B cell (primary cell): ENCODE data around the gene AGBL3. TPM values are rescaled to one million over a fixed set of nuclear protein-coding genes. Genes with fewer than 3 reads are reported as not detected.

Experiments used
- ATAC-seq: fragments of 200-7000 bp; cut with Tn5 transposase; one replicate; pipeline ENCODE4 v1.10.0; 2021; ENCODE audit warnings: low read depth, mild to moderate bottlenecking, moderate number of reproducible peaks, moderate library complexity
- CTCF ChIA-PET: fragments of 350-600 bp; sonication (Branson Sonifier 250); formaldehyde crosslinking; loops from one replicate; lab custom pipeline; 2021; ENCODE audit warnings: antibody characterized with exemption, inconsistent platforms; lab: Charles Lee
- POLR2A ChIA-PET: fragments of 350-600 bp; sonication (Branson Sonifier 250); formaldehyde crosslinking; loops from one replicate; lab custom pipeline; 2021; ENCODE audit warnings: antibody characterized with exemption; lab: Charles Lee
- DNase-seq: peaks from one replicate; pipeline ENCODE4 v3.0.0; 2013
- H2AFZ ChIP-seq: 2 replicates; pipeline ENCODE4 v1.6.1; 2012; ENCODE audit warnings: mild to moderate bottlenecking, low read depth, low read length; ENCODE audit not compliant: insufficient read depth, poor library complexity, severe bottlenecking
- H3K27ac ChIP-seq, 2 donors: 1 replicate in 1 of 2; 2 replicates in 1 of 2; pipeline ENCODE4 v1.5.1; 2012 to 2013; ENCODE audit warnings: low read length in 2 of 2, mild to moderate bottlenecking in 2 of 2, moderate library complexity in 1 of 2
- H3K27me3 ChIP-seq, 4 experiments: fragments of 200-600 bp in 1 of 4; sonication (generic) in 1 of 4; replicated peaks in 1 of 4; 1 replicate in 2 of 4; 2 replicates in 2 of 4; pipeline versions ENCODE4 v1.6.1 to v1.7.0; 2013 to 2016; ENCODE audit warnings: low read length in 3 of 4, mild to moderate bottlenecking in 2 of 4, mixed read lengths in 1 of 4, moderate library complexity in 1 of 4; ENCODE audit not compliant: insufficient read depth in 4 of 4, control insufficient read depth in 3 of 4; ENCODE audit errors: control extremely low read depth in 1 of 4
- H3K36me3 ChIP-seq, 2 experiments: replicated peaks in 1 of 2; 1 replicate in 1 of 2; 2 replicates in 1 of 2; pipeline versions ENCODE4 v1.6.1 to v1.7.1; 2013; ENCODE audit warnings: low read length in 1 of 2; ENCODE audit not compliant: insufficient read depth in 2 of 2, control insufficient read depth in 1 of 2; ENCODE audit errors: control extremely low read depth in 1 of 2, extremely low read depth in 1 of 2
- H3K4me1 ChIP-seq, 2 donors: fragments of 200-600 bp in 1 of 2; sonication (generic) in 1 of 2; 1 replicate in 1 of 2; 2 replicates in 1 of 2; pipeline versions ENCODE4 v1.5.1 to v1.6.1; 2013 to 2017; ENCODE audit warnings: low read length in 2 of 2; ENCODE audit not compliant: control insufficient read depth in 2 of 2, insufficient read depth in 2 of 2
- H3K4me2 ChIP-seq: replicated peaks from 2 replicates; pipeline ENCODE3; 2012; ENCODE audit warnings: mild to moderate bottlenecking, low read depth, low read length; ENCODE audit not compliant: poor library complexity, severe bottlenecking
- H3K4me3 ChIP-seq, 5 experiments: fragments of 200-600 bp in 1 of 5; sonication (generic) in 1 of 5; 1 replicate in 3 of 5; 2 replicates in 2 of 5; pipeline versions ENCODE4 v1.5.1 to v1.7.0; 2011 to 2016; ENCODE audit warnings: low read length in 4 of 5, mild to moderate bottlenecking in 4 of 5, low read depth in 2 of 5, control low read depth in 1 of 5, moderate library complexity in 1 of 5; ENCODE audit not compliant: insufficient read depth in 1 of 5; ENCODE audit errors: control extremely low read depth in 1 of 5, extremely low read depth in 1 of 5
- H3K79me2 ChIP-seq: fragments of 200-600 bp; sonication (generic); one replicate; pipeline ENCODE4 v1.6.0; 2016; ENCODE audit warnings: low read length; ENCODE audit not compliant: control insufficient read depth, insufficient read depth
- H3K9ac ChIP-seq: fragments of 200-600 bp; sonication (generic); 2 replicates; pipeline ENCODE4 v1.6.1; 2017; ENCODE audit warnings: mild to moderate bottlenecking, low read length, moderate library complexity
- H3K9me3 ChIP-seq, 3 donors: one replicate each; pipeline versions ENCODE4 v1.6.1 to v1.7.1; 2013; ENCODE audit warnings: low read length in 2 of 3; ENCODE audit not compliant: control insufficient read depth in 2 of 3, insufficient read depth in 1 of 3; ENCODE audit errors: control extremely low read depth in 1 of 3
- H4K20me1 ChIP-seq: 2 replicates; pipeline ENCODE4 v1.6.0; 2012; ENCODE audit warnings: mild to moderate bottlenecking, low read length; ENCODE audit not compliant: insufficient read depth, control insufficient read depth, poor library complexity, severe bottlenecking
- H3K27ac Mint-ChIP-seq: one replicate; pipeline ENCODE4 v1.8.0; 2021; ENCODE audit warnings: mixed read lengths
- H3K27me3 Mint-ChIP-seq: one replicate; pipeline ENCODE4 v1.8.0; 2021; ENCODE audit warnings: mixed read lengths
- H3K4me1 Mint-ChIP-seq: one replicate; pipeline ENCODE4 v1.8.0; 2021; ENCODE audit warnings: mixed read lengths
- H3K4me3 Mint-ChIP-seq: one replicate; pipeline ENCODE4 v1.8.0; 2021; ENCODE audit warnings: mixed read lengths
- H3K9me3 Mint-ChIP-seq: one replicate; pipeline ENCODE4 v1.8.0; 2022; ENCODE audit warnings: mixed read lengths; ENCODE audit not compliant: insufficient read depth
- CTCF ChIP-seq: fragments of 200-600 bp; IDR thresholded peaks from one replicate; pipeline ENCODE4 v1.8.0; 2022; ENCODE audit warnings: antibody characterized with exemption, mild to moderate bottlenecking
- EZH2 ChIP-seq: IDR thresholded peaks from 2 replicates; pipeline ENCODE4 v1.6.1; 2012; ENCODE audit warnings: borderline replicate concordance, low read depth, mild to moderate bottlenecking, moderate library complexity, low read length; ENCODE audit not compliant: insufficient read depth, poor library complexity, severe bottlenecking
- WGBS: methylation state at CpG from one replicate; pipeline ENCODE4 v1.1.5; 2013; ENCODE audit warnings: missing lambda C conversion rate; ENCODE audit not compliant: insufficient coverage; 5-methylcytosine and 5-hydroxymethylcytosine counted together
- intact Hi-C: fragments of 100-400 bp; cut with micrococcal nuclease; formaldehyde crosslinking; loops from one replicate; pipeline ENCODE4 v1.10.0; 2022
- polyA plus RNA-seq: library from polyadenylated mRNA; depleted of rRNA; stranded (reverse); fragments of >200 nt; gene quantifications from 2 replicates; pipeline ENCODE4 v1.2.3, GENCODE V29; 2012
- total RNA-seq, 2 donors: library from RNA; stranded (reverse); fragments of 120-200 nt in 1 of 2; gene quantifications; 1 replicate in 1 of 2; 2 replicates in 1 of 2; pipeline versions ENCODE4 v1.2.3 to v1.2.4, GENCODE V29; 2013 to 2022

AGBL3 gene
- total and polyA plus RNA-seq, 2 donors (not counting 1 experiment from before 2014, with no cell fraction given): 0.51 to 10.9 TPM

DNA sequence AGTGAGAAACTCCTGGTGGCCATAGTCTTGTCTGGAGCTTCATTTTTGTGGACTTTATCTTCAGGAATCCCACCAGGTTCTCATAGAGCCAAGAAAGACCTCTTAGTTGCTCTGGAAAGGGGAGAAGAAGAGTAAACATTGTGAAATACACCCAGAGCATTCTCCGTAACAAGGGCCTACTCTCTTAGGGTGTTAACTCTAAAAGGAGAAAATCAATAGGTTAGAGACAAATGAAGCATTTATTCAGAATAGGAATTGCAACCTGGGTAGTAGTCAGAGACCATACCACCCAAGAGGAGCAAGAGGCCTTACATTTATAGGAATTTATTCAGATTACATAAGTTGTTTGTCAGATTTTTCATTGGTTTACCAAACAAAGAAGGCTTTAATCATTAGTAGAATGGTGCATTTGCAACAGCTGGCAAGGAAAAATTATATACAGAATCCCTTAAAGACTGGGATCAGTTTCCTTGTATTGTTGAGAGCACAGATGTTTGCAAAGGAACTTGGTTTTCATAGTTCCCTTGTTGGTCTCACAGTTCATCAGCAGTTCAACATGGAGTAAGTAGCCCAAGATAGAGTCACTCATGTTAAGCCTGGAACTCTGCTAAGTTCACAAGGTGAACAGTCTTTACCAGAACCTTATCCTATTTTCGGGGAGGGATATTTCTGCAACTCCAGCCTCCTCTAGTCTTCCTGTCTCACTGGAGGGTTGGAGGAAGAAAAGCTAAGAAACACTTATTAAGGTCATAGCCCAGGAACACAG lies 108.3 kb downstream of the AGBL3 start:
- Mint-ChIP-seq H3K4me1 (peaks cover 11% of the 10 kb centered on the region), H3K27me3 (no peaks in the 10 kb centered on the region), H3K9me3 (no peaks in the 10 kb centered on the region), H3K27ac (no peak overlapping the region), H3K4me3 (no peak overlapping the region)
- Histone ChIP-seq H2AFZ (no peak overlapping the region), H3K9me3 (peaks cover 0 to 7% (median 0%) of the 10 kb centered on the region in 3 donors), H3K4me2 (no peak overlapping the region), H4K20me1 (no peaks in the 10 kb centered on the region), H3K36me3 (no peaks in the 10 kb centered on the region), H3K79me2 (no peaks in the 10 kb centered on the region), H3K27ac (no peak overlapping the region), H3K4me3 (no peak overlapping the region), H3K9ac (no peak overlapping the region), H3K4me1 (peaks cover 0 to 7% of the 10 kb centered on the region in 2 donors), H3K27me3 (no peaks in the 10 kb centered on the region)
- ATAC-seq: no peak
- ChIA-PET CTCF (no interaction called here), POLR2A (no interaction called here)
- TF ChIP-seq CTCF (no peak), EZH2 (no peak)
- intact Hi-C loops: no loop called here
- WGBS: no CpG with 5 or more reads among the region's 2 CpGs
- DNase-seq: no peak

DNA sequence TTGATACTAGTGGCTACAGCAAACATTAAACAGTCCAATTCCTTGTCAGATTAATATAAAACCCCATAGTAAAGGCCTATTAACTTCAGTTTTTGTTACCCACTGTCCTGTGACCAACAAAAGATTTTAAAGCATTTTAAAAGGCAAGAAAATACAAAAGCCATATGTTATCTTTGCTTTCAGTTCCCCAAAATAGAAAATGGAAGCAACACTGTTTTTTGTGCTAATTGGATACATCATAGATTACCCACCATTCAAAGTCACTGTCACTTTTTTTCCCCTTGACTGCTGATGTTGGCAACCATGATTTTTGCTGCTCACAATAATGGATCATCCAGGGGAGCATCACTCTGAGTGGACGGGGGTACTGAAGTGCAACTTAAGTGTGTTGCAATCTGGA lies 109.1 kb downstream of the AGBL3 start:
- Histone ChIP-seq H4K20me1 (no peaks in the 10 kb centered on the region), H3K79me2 (no peaks in the 10 kb centered on the region), H3K9ac (no peak overlapping the region), H3K27ac (no peak overlapping the region), H3K9me3 (no peaks in the 10 kb centered on the region), H3K4me3 (no peak overlapping the region), H3K4me2 (no peak overlapping the region), H2AFZ (no peak overlapping the region), H3K27me3 (no peaks in the 10 kb centered on the region), H3K36me3 (no peaks in the 10 kb centered on the region), H3K4me1 (peaks cover 0 to 7% of the 10 kb centered on the region in 2 donors)
- Mint-ChIP-seq H3K4me1 (peaks cover 11% of the 10 kb centered on the region), H3K9me3 (no peaks in the 10 kb centered on the region), H3K27ac (no peak overlapping the region), H3K27me3 (no peaks in the 10 kb centered on the region), H3K4me3 (no peak overlapping the region)
- ChIA-PET POLR2A (no interaction called here), CTCF (no interaction called here)
- TF ChIP-seq CTCF (no peak), EZH2 (no peak)
- ATAC-seq (no peak), DNase-seq (no peak)
- 83% methylated on average over 1 of the region's 1 CpG for WGBS
- intact Hi-C loops: no loop called here
